ENCODE measurements around the gene PRKACB. TPM values are rescaled to one million over a fixed set of nuclear protein-coding genes. Genes with fewer than 3 reads are reported as not detected.
"Not testable (repeated sequence)": the region's sequence is repeated elsewhere in the genome, so short reads cannot be mapped to it uniquely, and the experiment has no call there.

The PRKACB gene
- polyA plus RNA-seq, 3 donors = 56.1 to 60.6 (median 57.2) TPM

DNA sequence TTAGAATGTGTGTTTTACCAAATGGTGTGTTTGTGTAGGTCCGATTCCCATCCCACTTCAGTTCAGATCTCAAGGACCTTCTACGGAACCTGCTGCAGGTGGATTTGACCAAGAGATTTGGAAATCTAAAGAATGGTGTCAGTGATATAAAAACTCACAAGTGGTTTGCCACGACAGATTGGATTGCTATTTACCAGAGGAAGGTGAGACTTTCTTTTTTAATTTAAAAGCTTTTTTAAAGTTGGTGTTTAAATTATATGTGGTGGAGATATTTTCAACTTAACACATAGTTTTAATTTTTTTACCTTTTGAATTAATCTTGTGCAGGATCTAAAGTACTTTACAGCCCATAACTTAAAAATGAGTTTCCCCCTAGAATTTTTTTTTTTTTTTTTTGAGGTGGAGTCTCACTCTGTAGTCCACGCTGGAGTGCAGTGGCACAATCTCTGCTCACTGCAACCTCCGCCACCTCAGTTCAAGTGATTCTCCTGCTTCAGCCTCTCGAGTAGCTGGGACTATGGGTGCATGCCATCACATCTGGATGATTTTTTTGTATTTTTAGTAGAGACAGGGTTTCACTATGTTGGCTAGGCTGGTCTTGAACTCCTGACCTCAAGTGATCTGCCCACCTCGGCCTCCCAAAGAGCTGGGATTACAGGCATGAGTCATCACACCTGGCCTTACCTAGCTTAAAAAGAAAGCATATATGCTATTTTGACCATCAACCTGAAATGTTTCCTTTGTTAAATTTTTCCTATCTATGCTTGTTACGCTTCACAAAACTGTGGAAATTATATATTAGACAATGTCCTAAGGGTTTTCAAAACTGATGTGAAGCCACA lies 70.3 kb downstream of the PRKACB start:
- no peak for DNase-seq (ENCODE audit: low read depth in 3 of 3, low spot score in 2 of 3)

DNA sequence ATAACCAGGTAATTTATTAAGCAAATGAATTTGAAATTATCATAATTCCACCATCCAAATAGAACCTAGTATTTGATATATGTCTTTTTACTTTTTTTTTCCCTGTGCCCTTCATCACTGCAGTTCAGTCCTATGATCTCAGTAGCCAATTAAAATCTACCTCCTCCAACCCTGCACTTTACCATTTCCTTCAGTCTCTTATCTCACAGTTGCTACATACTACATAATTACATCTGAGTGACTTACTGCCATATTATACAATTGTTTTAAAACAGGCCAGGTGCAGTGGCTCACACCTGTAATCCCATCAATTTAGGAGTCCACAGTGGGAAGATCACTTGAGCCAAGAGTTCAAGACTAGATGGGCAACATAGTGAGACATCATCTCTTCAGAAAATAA lies 73.2 kb downstream of the PRKACB start:
- no peak for DNase-seq (ENCODE audit: low read depth in 3 of 3, low spot score in 2 of 3)

DNA sequence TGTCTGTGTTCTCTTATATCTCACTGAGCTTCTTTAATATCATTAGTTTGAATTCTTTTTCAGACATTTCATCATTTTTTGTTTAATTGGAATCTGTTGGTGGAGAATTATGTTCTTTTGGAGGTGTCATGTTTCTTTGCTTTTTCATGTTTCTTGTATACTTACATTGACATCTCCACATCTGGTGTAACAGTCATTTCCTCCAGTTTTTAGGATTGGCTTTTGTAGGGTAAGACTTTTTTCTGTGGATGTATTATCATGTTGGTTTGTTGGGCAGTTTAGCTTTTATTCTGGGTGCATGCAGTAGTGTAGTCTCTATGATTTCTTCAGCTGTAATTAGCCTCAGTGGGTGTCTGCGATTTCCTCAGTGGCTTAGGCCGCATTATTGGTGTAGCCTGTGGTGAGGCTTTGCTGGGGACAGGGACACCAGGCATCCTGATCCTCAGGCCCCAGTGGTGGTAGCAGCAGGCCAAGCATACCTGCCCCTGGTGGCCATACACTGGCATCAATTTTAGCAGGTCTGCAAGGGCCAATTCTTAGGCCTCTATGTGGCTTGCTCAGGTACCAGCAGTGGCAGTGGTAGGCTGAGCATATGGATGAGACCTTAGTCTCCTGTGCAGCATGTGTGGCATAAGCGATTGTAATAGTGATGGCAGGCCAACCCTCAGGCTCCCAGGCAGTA lies 79.8 kb downstream of the PRKACB start:
- no peak for DNase-seq (ENCODE audit: low read depth in 3 of 3, low spot score in 2 of 3)

DNA sequence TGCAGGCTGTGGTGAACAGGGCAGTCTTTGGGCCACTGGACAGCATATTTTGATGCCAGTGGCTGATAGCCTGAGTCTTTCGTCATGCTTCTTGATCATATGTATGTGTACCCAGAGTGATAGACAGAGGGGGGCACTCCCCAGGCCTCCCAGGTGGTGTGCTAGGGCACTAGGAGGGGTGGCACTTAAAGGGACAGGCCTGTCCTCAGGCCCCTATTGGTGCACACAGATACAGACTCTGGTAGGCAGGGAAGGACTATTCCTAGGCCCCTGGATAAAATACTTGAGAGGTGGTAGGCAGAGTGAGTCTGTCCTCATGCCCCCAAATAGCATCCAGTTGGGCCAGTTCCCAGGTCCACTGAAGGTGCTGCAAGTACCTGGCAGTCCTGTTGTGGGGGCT lies 80.8 kb downstream of the PRKACB start:
- DNase-seq (ENCODE audit: low read depth in 3 of 3, low spot score in 2 of 3) = no peak

DNA sequence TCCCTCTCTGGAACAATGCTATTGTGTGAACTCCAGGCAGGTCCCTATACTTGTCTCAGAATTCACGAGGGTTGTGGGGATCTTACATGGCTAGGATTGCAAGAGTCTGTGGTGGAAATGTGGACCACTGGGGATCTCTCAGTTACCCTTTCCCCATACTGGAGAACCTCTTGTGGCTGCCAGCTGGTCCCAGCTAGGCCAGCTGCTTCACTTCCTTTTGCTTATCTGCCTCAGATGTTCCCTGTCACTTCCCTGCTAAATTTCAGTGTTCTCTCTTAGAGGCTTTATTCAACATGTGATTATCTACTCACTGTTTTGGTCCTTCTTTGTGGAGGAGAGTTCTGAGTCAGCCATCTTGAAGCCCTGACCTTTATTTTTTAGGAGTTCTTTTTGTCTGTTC lies 81.6 kb downstream of the PRKACB start:
- no peak for DNase-seq (ENCODE audit: low read depth in 3 of 3, low spot score in 2 of 3)

DNA sequence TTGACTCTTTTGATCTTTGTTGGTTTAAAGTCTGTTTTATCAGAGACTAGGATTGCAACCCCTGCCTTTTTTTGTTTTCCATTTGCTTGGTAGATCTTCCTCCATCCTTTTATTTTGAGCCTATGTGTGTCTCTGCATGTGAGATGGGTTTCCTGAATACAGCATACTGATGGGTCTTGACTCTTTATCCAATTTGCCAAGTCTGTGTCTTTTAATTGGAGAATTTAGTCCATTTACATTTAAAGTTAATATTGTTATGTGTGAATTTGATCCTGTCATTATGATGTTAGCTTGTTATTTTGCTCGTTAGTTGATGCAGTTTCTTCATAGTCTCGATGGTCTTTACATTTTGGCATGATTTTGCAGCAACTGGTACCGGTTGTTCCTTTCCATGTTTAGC lies 88.6 kb downstream of the PRKACB start:
- not testable (repeated sequence) for DNase-seq (ENCODE audit: low read depth in 3 of 3, low spot score in 2 of 3)

DNA sequence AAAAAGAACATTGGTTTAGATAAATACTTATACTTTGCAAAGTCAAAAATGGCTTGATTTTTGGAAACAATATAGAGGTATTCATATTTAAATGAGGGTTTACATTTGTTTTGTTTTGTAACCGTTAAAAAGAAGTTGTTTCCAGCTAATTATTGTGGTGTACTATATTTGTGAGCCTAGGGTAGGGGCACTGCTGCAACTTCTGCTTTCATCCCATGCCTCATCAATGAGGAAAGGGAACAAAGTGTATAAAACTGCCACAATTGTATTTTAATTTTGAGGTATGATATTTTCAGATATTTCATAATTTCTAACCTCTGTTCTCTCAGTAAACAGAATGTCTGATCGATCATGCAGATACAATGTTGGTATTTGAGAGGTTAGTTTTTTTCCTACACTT lies 92.2 kb downstream of the PRKACB start:
- no peak for DNase-seq (ENCODE audit: low read depth in 3 of 3, low spot score in 2 of 3)

DNA sequence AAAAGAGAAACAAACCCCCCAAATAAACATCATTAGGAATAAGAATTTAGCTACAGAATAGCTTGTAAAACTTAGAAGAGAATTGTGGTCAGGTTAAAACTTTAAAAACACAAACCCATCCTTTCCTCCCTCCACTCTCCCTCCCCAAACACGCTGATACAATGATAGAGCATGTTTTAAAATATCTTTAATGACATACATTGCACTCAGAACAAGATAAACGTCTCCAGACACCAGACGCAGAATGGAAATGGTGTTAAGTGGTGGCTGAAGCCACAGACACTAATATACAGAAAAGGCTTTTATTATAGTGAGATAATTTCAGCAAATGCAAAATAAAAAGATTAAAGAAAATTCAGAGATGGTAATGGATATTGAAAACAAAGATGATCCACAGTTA lies 98.6 kb downstream of the PRKACB start:
- DNase-seq (ENCODE audit: low read depth in 3 of 3, low spot score in 2 of 3) = no peak

DNA sequence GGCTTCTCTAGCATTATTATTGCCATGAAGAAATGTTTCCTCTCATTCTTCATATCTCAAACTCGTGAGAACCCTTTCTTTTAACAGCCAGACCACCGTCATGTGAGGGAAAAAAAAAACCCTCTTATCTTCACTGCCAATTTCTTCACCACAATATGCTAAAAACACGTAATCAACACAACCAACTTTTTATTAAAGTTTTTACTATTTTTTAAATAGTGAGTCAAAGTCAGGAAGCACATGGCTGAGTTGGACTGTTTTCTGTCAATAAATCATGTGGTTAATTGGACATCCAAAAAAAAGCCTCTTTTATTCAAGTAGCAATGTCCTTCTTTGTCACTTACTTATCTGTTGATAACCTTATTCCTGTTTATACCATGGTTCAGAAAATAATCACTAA lies 101.5 kb downstream of the PRKACB start:
- DNase-seq (ENCODE audit: low read depth in 3 of 3, low spot score in 2 of 3) = no peak

DNA sequence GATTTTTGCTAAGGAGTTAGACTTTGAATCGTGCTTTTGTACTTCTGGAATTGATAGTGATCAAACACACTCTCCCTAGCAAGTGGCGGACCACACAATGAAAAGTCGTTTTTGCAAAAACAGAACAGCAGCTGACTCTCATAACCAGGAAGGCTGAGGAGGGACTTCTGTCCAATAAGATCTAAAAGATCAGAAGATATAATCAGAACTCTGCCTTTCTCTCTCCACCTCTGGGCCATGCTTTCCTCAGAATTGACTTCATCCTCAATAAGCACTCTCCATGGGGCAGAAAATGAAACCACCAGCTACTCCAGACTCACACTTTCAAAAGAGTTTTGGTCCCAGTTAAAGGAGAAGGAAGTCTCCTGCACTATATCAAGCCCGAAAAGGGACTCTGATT lies 102.1 kb downstream of the PRKACB start:
- no peak for DNase-seq (ENCODE audit: low read depth in 3 of 3, low spot score in 2 of 3)

DNA sequence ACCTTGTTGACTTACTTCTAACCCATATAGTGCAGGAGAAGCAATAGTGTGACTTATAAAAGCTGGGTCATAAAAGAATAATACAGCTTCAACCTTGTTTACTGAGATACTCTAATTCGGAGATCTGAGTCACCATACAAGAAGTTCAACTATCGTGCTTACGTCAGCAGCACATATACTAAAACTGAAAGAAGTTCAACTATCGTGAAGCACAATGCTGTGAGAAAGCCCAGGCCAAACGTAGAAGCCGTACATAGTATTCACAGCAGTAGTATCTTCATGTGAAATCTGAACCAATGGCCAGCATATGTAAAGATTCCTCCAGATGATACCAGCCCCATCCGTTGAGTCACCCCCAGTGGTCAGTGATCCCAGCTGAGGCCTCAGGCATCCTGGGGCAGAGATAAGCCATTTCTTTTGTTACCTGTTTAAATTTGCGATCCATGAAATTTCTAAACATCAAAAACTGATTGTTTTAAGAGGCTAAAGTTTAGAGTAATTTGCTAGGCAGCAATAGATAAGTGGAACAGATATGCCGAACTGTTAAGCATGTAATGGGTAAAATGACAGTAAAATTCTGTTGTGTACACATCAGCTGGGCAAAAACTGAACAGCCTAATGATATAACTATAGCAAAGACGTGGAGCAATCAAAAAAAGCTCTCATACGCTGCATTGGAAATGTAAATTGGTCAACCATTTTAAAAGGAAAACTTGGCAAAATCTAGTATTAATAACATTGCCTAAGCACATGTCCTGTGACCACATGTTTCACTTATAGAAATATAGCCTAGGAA lies 103.6 kb downstream of the PRKACB start:
- DNase-seq (ENCODE audit: low read depth in 3 of 3, low spot score in 2 of 3) = no peak

DNA sequence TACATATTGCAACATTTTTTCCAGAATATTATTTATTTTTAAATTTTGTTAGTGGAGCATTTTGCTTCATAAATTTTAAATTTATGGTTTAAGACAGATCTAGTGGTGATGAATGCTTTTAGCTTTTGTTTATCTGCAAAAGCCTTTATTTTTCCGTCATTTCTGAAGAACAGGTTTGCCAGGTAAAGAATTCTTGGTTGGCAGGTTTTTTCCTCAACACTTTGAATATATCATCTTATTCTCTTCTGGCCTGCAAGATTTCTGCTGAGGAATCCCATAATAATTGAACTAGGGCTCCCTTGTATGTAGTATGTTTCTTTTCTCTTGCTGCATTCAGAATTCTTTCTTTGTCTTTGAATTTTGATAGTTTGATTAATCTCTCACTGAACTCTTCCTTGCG lies 106.6 kb downstream of the PRKACB start:
- DNase-seq (ENCODE audit: low read depth in 3 of 3, low spot score in 2 of 3) = no peak

DNA sequence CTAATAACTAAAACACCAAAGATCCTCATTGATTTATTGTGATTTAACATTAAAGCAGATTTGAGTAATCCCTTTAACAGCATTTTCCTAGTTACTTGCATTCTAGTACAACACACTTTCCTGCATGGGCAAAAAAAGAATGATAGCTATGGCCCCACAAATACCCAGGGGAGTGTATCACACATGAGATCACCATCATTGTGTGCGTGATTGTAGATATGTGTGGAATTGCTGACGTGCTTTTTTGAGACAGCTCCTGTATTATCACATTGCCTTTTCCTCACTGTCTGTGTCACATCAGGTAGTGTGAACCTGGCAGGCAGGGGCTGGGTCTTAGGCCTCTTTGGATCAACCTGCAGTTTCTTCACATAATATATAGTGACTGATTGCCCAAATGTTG lies 109.0 kb downstream of the PRKACB start:
- DNase-seq (ENCODE audit: low read depth in 3 of 3, low spot score in 2 of 3) = no peak

DNA sequence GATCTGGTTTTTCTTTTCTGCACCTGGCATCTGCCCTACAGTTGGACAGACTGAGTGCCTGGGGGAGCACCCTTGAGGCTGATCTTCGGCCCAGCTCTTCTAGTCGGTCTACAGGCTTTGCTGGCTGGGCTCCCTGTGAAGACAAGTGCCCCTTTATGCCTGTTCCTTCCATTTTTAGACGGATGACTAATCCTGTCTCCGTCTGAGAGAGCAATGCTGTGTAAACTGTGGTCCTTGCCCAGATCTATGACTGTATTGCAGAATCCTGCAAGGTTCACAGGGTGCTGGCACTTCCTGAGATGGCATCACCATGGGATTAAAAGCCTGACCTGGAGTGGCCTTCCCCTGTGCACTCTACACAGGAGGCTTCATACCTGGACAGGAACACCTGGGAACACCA lies 109.8 kb downstream of the PRKACB start:
- DNase-seq (ENCODE audit: low read depth in 3 of 3, low spot score in 2 of 3) = no peak

DNA sequence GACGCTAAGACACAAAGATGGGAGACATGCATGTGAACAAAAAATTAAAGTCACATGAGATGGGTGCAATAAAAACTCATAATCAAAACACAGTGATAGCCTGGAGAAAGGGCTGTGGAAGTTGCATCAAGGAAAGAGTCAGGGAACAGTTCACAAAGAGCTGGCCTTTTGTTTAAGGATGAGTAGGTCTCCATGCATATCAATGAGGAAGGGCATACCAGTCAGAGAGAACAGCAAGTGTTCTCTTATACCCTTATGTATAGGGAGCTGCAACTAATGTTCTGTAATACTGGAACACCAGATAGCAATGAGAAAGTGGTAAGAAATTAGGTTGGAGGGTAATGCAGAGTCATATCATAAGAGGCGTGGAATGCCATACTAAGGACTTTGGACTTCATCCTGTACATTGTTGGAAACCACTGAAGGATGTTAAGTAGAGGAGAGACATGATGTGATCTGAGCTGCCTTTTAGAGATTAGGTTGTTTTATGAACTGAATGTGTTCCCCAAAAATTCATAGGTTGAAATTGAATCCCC lies 110.7 kb downstream of the PRKACB start:
- no peak for DNase-seq (ENCODE audit: low read depth in 3 of 3, low spot score in 2 of 3)

DNA sequence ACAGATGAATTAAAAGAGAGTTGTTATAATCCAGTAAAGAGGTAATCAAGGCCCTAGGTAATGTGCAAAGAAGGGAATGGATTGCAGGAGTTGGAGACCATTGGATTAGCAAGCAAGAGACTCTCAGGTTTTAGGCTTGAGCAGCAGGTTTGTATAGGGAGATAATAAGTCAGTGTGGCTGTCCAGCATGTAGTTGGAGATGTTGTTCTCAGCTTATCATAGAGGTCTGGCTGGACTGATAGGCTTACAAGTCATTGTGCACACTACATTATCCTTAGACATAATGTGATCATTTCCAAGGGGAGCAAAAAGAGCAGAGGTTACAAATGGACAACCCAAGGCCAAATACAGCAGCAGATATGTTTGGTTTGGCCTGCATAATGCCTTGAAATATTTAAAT lies 111.5 kb downstream of the PRKACB start:
- no peak for DNase-seq (ENCODE audit: low read depth in 3 of 3, low spot score in 2 of 3)

DNA sequence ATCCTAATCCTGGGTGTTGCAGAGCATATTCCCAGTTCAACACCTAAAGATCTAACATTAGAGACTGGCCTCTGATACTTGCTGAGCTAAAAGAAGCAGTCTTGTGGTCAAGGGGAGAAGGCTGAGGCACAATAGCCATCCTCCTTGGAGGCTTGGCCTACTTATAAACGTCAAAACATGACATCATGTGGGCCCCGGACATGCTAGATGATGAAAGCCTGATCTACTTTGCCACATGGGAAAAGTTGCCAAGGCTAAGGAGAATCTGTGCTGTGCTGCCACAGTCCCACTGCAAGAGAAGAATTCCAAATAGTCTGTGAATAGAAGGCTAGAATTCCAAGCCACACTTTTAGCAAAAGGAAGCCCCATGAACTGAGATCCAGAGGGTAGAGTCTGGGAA lies 113.5 kb downstream of the PRKACB start:
- no peak for DNase-seq (ENCODE audit: low read depth in 3 of 3, low spot score in 2 of 3)

DNA sequence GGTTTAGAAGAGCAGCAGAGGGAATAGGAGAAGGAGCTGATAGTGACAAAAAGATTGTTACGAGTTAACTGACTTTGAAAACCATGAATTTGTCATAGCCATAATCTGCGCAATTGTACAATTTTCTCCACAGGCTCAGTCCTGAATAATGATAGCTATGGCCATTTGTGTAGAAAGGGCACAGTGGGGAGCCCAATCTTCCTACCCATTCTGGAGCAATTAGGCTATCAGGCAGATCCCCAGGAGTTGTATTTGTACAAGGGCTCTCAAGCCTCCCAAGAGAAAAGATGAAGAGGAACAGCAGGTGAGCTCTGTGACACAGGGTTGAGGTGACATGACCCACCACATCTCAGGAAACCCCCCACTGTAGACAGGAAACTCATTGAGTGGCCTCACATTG lies 115.3 kb downstream of the PRKACB start:
- no peak for DNase-seq (ENCODE audit: low read depth in 3 of 3, low spot score in 2 of 3)

DNA sequence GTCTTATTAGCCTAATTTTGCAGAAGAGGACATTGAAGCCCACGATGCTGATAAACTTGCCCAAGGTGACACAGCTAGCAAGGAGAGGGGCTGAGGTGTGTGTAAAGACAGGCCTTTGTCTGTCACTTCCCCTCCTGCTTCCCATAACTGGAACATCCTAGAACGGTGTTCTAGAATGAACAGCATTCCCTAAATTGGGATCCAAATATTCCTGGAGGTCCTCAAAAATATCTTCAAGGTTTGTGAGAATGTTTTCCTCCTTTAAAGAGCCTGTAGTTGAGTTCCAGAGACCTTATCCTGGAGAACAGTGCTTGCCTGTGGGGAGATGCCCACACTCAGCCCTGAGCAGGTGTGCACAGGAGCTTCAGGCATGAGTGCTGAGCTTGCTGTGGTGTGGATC lies 115.9 kb downstream of the PRKACB start:
- no peak for DNase-seq (ENCODE audit: low read depth in 3 of 3, low spot score in 2 of 3)

DNA sequence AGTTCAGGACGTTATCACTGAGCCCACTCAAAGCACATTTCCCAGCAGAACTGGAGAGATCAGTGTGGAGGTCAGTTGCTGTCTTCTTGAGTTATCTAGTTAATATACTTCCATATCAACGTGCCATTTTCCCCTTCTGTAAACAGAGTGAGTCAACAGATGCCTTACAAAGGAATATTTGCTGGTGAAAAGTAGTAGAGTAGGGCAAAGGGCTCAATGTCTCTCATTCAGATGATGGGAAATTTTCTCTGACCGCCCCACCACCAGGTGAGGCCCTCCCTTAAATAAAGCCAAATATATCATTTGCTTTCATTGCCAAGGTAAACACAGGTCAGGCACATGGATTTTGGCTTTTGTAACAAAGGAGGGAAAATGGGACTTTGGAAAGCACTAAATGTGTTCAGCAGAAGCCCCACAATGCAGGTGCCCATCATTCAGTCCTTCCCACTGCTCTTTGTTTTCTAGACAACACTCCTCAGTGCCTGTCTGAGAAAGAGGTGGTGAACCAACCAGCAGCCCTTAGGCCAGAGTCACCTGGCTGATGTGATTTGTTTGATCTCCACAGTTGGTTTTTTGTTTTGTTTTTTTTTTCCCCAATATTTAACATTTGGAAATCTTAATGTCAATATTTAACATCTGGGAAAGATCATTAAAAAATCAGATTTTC lies 116.9 kb downstream of the PRKACB start:
- no peak for DNase-seq (ENCODE audit: low read depth in 3 of 3, low spot score in 2 of 3)

DNA sequence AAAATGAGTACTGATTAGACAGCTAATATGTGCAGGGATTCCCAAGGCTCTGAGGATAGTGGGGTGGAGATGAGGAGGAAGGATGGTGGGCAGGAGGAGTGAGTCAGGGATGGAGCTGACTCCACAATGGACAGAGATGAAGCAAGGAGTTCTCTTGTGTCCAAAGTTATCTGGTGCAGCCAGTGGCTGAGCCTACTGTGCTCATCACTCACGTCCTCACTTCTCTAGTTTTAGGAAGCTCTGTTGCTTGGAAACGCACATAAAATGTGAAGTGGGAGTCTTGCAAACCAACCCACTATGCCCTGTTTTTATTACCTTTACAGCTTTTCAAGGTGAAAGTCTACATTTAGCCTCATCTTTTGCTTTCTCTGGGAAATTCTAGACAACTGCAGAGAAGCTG lies 120.9 kb downstream of the PRKACB start:
- DNase-seq (ENCODE audit: low read depth in 3 of 3, low spot score in 2 of 3) = no peak

Measured in right renal cortex interstitium (tissue), 3 donors.